ENCODE results near the gene KLHDC10. TPM values are rescaled to one million over a fixed set of nuclear protein-coding genes. Genes with fewer than 3 reads are reported as not detected.
A peak's percentile ranks its signal among the peaks of the same experiment; 100 is the strongest.
"Not testable (repeated sequence)": the region's sequence is repeated elsewhere in the genome, so short reads cannot be mapped to it uniquely, and the experiment has no call there.

KLHDC10 gene
- total RNA-seq, 1 experiment from 2014 or later = 24.5 TPM

DNA sequence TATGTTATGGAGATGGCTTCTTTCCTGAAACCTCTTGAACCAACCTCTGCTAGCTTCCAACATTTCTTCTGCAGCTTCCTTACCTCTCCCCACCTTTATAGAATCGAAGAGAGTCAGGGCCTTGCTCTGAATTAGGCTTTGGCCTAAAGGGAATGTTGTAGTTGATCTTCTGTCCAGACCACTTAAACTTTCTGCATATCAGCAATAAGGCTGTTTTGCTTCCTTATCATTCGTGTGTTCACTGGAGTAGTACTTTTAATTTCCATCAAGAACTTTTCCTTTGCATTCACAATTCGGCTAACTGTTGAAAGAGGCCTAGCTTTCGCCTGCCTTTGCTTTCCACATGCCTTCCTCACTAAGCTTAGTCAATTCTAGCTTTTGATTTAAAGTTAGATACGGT lies 48.0 kb downstream of the KLHDC10 start:
- DNase-seq (ENCODE audit: low read depth) = no peak

DNA sequence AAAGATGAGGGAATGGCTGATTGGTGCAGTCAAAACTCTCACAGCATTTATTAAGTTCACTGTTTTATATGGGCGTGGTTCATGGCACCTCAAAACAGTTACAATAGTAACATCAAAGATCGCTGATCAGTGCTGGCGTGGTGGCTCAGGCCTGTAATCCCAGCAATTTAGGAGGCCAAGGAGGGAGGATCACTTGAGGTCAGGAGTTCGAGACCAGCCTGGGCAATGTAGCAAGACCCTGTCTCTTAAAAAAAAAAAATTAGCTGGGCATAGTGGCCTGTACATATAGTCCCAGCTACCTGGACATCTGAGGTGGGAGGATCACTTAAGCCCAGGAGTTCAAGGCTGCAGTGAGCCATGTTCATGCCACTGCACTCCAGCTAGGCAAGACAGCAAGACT lies 48.5 kb downstream of the KLHDC10 start:
- DNase-seq (ENCODE audit: low read depth) = no peak

- DNase-seq (ENCODE audit: low read depth) = no peak
Measured at GRCh38 chr7:130123501-130123900, 53.2 kb downstream of the KLHDC10 start.

DNA sequence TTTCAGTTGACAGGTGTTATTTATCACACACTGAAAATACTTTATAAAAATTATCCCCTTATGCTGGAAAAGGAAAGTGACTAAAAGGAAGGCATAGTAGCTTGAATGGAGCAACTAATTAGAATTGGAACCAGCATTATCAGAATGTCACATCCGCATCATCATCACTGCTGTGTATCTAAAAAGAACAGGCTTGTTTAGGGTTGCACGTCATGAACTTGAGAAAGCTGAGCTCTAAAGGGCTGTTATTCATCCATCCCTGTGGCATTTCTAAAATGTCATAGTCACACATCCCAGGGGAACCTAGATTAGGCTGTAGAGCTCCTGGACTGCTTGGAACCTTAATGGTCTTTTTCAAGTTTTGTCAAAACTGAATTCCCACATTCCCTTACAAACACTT lies 54.4 kb downstream of the KLHDC10 start:
- no peak for DNase-seq (ENCODE audit: low read depth)

DNA sequence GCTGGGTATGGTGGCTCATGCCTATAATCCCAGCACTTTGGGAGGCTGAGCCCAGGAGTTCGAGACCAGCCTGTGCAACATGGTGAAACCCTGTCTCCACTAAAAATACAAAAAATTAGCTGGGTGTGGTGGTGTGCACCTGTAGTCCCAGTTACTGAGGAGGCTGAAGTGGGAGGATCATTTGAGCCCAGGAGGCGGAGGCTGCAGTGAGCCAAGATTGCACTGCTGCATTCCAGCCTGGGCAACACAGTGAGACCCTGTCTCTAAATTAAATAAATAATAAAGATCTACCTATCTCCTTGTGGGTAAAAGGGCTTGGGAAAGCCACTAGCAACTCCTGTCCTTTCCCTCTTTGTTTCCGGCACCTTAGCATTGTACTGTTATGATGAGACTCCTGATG lies 56.5 kb downstream of the KLHDC10 start:
- not testable (repeated sequence) for DNase-seq (ENCODE audit: low read depth)

GRCh38 chr7:130127404-130127803 lies 57.1 kb downstream of the KLHDC10 start:
- DNase-seq (ENCODE audit: low read depth) = no peak

DNA sequence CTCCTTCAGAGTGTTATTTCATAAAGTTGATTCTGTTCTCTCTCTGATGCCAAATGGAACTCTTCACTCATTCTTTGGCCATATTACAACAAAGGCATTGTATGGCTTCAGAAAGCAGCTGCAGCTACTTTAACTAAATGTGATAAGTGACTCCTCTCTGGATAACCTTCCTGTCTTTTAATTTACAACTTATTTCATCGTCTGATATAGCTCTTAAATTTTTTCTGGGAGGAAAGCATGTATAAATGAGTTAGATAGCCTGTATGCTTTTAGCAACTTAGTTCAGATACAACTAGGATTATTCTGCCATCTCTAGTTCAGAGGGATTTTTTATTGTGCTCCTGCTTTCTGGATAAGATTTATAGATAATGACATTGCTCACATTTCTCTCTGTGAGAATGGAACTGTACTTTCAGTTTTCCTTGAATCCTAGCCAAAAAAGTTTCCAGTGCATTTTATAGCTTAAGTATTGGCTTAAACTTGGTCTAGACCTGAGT lies 57.5 kb downstream of the KLHDC10 start:
- DNase-seq (ENCODE audit: low read depth) = no peak

DNA sequence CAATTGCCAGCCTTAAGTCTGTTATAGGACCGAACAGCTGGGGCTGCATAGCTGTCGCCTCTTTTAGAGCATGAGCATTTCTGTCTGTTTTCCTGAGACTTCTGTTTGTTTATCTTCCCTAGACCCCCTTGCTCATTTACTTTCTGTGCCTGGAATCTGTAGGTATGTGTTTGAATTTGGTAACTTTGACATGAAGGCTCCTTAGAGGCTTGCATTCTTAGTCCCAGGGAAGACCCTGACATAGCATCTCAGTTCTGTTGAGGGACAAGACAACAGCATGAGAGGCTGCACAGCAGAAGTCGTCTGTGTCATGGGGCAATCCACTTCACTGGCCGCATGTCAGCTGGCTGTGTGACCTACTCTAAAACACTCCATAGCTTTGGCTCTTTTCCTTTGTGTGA lies 58.7 kb downstream of the KLHDC10 start:
- DNase-seq (ENCODE audit: low read depth) = no peak

GRCh38 chr7:130131191-130131834 lies 61.0 kb downstream of the KLHDC10 start:
- no peak for DNase-seq (ENCODE audit: low read depth)

GRCh38 chr7:130131964-130132875 lies 61.9 kb downstream of the KLHDC10 start:
- DNase-seq (ENCODE audit: low read depth) = no peak

- DNase-seq (ENCODE audit: low read depth) = no peak
Measured at GRCh38 chr7:130133029-130133782, 62.9 kb downstream of the KLHDC10 start.

- no peak for DNase-seq (ENCODE audit: low read depth)
Measured at GRCh38 chr7:130134106-130134636, 63.8 kb downstream of the KLHDC10 start.

GRCh38 chr7:130134726-130135125 lies 64.4 kb downstream of the KLHDC10 start:
- DNase-seq (ENCODE audit: low read depth) = no peak

DNA sequence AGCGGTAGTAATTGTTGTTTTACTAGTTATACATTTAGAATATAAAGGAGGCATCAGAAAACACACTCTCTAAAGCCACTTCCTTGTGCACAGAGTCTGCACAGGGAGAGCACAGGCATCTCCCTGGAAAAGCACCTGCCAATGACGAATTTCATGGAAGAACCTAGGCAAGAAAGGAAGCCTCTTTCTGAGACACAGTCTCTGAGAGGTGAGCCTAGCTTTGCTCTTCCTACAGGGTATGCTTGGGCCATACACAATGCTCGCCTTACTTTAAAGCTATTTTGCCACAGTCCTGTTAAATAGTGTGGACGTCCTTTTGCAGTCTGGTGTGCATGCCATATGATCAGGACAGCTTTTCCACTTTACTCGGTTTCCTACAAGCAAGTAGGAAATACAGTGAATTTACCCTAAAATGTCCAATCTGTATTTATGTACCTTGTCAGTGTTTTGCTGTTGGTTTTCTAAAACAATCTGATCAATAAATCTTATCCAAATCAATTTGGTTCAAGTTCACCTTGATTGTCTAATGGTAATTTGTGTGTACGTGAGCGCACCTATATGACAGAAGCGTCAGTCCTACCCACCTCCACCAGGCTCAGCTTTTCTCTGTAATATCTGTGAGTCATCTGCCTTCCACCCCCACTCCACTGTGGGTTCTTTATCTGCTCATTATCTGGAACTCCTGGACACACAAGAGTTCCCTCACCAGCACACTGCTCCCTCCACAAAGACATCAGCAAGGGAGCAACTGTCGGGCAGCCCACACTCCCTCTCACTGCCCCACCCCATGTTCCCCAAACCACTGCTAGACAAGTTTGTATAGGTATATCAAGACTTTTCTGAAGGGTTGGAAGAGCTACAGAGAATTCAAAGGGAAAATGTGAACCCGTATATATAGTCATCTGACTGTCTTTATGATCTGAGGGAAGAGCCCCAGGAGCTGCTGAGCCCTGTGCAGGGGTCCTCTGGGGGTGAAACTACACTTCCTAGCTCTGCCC lies 65.2 kb downstream of the KLHDC10 start:
- DNase-seq (ENCODE audit: low read depth) = peak; percentile 51

GRCh38 chr7:130136579-130137167 lies 66.3 kb downstream of the KLHDC10 start:
- DNase-seq (ENCODE audit: low read depth) = no peak

GRCh38 chr7:130137207-130137606 lies 66.9 kb downstream of the KLHDC10 start:
- DNase-seq (ENCODE audit: low read depth) = no peak

GRCh38 chr7:130139193-130139960 lies 69.0 kb downstream of the KLHDC10 start:
- DNase-seq (ENCODE audit: low read depth) = no peak

DNA sequence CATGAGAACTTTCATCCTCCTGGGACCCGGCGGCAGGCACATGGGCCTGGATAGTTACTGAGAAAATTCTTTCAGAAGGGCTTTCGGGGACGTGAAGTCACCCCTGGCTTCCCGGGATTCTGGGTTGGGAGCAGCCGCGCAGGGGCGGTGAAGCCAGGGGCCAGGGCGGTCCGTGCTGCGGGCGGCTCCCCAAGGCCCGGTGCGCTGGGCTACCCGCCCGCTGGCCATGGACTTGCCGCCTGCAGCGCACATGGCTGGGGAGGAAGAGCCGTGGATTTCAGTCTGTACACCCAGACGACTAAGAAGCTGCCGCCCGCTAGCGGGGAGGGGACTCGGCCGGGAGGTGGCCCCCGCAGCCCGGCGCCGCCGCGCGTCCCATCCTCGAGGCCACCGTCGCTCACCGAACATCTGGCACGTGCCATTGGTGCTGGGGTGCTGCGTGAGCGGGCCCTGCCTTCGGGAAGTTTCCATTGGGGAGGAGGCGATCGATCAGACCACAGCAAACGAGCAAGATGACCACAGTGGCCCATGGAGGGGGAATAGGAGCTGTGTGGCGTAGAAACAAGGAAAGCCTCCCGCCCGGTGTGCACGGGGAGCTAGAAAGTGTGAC lies 70.3 kb downstream of the KLHDC10 start:
- no peak for DNase-seq (ENCODE audit: low read depth)
